Neuronal stem cell (in vitro differentiated cells): ENCODE results near the gene MED27.

Experiments used
- DNase-seq: peaks from one replicate; pipeline ENCODE4 v3.0.0-alpha.2; 2013; ENCODE audit warnings: low spot score
- H2AFZ ChIP-seq: one replicate; pipeline ENCODE4 v1.6.1; 2013; ENCODE audit warnings: mild to moderate bottlenecking, low read length, inconsistent platforms
- H2AK5ac ChIP-seq: 2 replicates; pipeline ENCODE4 v1.6.1; 2013; ENCODE audit warnings: low read depth, mild to moderate bottlenecking, inconsistent platforms, low read length, moderate library complexity, mixed read lengths
- H2BK120ac ChIP-seq: 2 replicates; pipeline ENCODE4 v1.6.1; 2013; ENCODE audit warnings: low read depth, mild to moderate bottlenecking, inconsistent platforms, low read length, moderate library complexity, mixed read lengths
- H2BK12ac ChIP-seq: one replicate; pipeline ENCODE4 v1.6.1; 2013; ENCODE audit warnings: low read length, inconsistent platforms
- H2BK15ac ChIP-seq: 2 replicates; pipeline ENCODE4 v1.6.1; 2013; ENCODE audit warnings: mild to moderate bottlenecking, low read length, inconsistent platforms, mixed read lengths
- H2BK5ac ChIP-seq: one replicate; pipeline ENCODE4 v1.6.1; 2013; ENCODE audit warnings: inconsistent platforms, mild to moderate bottlenecking, low read length, moderate library complexity
- H3K14ac ChIP-seq: one replicate; pipeline ENCODE4 v1.6.1; 2013; ENCODE audit warnings: low read length, inconsistent platforms
- H3K18ac ChIP-seq: 2 replicates; pipeline ENCODE4 v1.6.1; 2013; ENCODE audit warnings: low read length, inconsistent platforms
- H3K23ac ChIP-seq: 2 replicates; pipeline ENCODE4 v1.6.1; 2013; ENCODE audit warnings: low read depth, mild to moderate bottlenecking, mixed read lengths, low read length, inconsistent platforms; ENCODE audit not compliant: poor library complexity
- H3K27ac ChIP-seq: replicated peaks from 3 replicates; pipeline ENCODE4 v1.5.1; 2013; ENCODE audit warnings: low read length, inconsistent platforms
- H3K27me3 ChIP-seq, 3 experiments: 2 replicates each; pipeline ENCODE4 v1.6.1; 2013; ENCODE audit warnings: low read length in 3 of 3, mild to moderate bottlenecking in 2 of 3, inconsistent platforms in 1 of 3, low read depth in 1 of 3, mixed read lengths in 1 of 3, moderate library complexity in 1 of 3; ENCODE audit not compliant: control insufficient read depth in 3 of 3, insufficient read depth in 3 of 3
- H3K36me3 ChIP-seq, 2 donors: replicated peaks in 1 of 2; 2 replicates each; pipeline ENCODE4 v1.6.1; 2013; ENCODE audit warnings: low read length in 2 of 2; ENCODE audit not compliant: control insufficient read depth in 2 of 2, insufficient read depth in 2 of 2
- H3K4ac ChIP-seq: 2 replicates; pipeline ENCODE4 v1.6.1; 2013; ENCODE audit warnings: inconsistent platforms, mild to moderate bottlenecking, low read length, moderate library complexity
- H3K4me1 ChIP-seq, 2 donors: 1 replicate in 1 of 2; 2 replicates in 1 of 2; pipeline ENCODE4 v1.6.1; 2013; ENCODE audit warnings: low read length in 2 of 2, low read depth in 1 of 2; ENCODE audit not compliant: control insufficient read depth in 2 of 2, insufficient read depth in 1 of 2
- H3K4me2 ChIP-seq: one replicate; pipeline ENCODE4 v1.6.1; 2013; ENCODE audit warnings: mild to moderate bottlenecking, low read length, inconsistent platforms; ENCODE audit not compliant: insufficient read depth, poor library complexity, severe bottlenecking
- H3K4me3 ChIP-seq, 2 donors: 2 replicates each; pipeline ENCODE4 v1.5.1; 2013; ENCODE audit warnings: low read length in 2 of 2, mild to moderate bottlenecking in 2 of 2, inconsistent platforms in 1 of 2, moderate library complexity in 1 of 2
- H3K79me1 ChIP-seq: one replicate; pipeline ENCODE4 v1.6.1; 2013; ENCODE audit warnings: low read depth, mild to moderate bottlenecking, inconsistent platforms, low read length, moderate library complexity
- H3K9ac ChIP-seq: one replicate; pipeline ENCODE4 v1.6.1; 2013; ENCODE audit warnings: mild to moderate bottlenecking, low read depth, low read length, inconsistent platforms; ENCODE audit not compliant: poor library complexity
- H3K9me3 ChIP-seq, 2 donors: replicated peaks in 1 of 2; 2 replicates each; pipeline versions ENCODE3 to v1.6.1; 2013; ENCODE audit warnings: low read length in 2 of 2, mild to moderate bottlenecking in 2 of 2, inconsistent platforms in 1 of 2, low read depth in 1 of 2, mixed read lengths in 1 of 2, moderate library complexity in 1 of 2; ENCODE audit not compliant: control insufficient read depth in 2 of 2, insufficient read depth in 1 of 2
- H4K8ac ChIP-seq: one replicate; pipeline ENCODE4 v1.6.1; 2013; ENCODE audit warnings: low read depth, mild to moderate bottlenecking, inconsistent platforms, low read length, moderate library complexity
- H4K91ac ChIP-seq: one replicate; pipeline ENCODE4 v1.6.1; 2013; ENCODE audit warnings: low read length, low read depth, mild to moderate bottlenecking, inconsistent platforms; ENCODE audit not compliant: poor library complexity
- WGBS, 2 donors: extraction: QIAGEN DNeasy Blood & Tissue Kit; methylation state at CpG; one replicate each; pipeline ENCODE4 v1.1.7; 2013; ENCODE audit warnings: missing lambda C conversion rate in 2 of 2, mixed read lengths in 1 of 2; ENCODE audit not compliant: insufficient read length in 2 of 2, insufficient replicate concordance in 1 of 2; ENCODE audit errors: extremely low coverage in 2 of 2; 5-methylcytosine and 5-hydroxymethylcytosine counted together

The MED27 gene

GRCh38 chr9:132117694-132118093, 38.0 kb upstream of the MED27 start:
- H3K79me1 ChIP-seq, result no peaks in the 10 kb centered on the region
- no peak overlapping the region for H4K91ac ChIP-seq
- no peak overlapping the region for H2AFZ ChIP-seq
- H3K18ac ChIP-seq, result no peak overlapping the region
- H3K4me2 ChIP-seq, result no peak overlapping the region
- H3K36me3 ChIP-seq, result no peaks in the 10 kb centered on the region
- H4K8ac ChIP-seq, result no peak overlapping the region
- no peak overlapping the region for H2BK120ac ChIP-seq
- H3K4ac ChIP-seq, result no peak overlapping the region
- no peak overlapping the region for H2BK12ac ChIP-seq
- DNase-seq, result no peak
- H3K27me3 ChIP-seq, result peaks cover 0 to 15% (median 0%) of the 10 kb centered on the region in 3 experiments
- no peak overlapping the region for H2AK5ac ChIP-seq
- H3K23ac ChIP-seq, result no peak overlapping the region
- H2BK15ac ChIP-seq, result no peak overlapping the region
- WGBS, 2 donors, result no CpG with 5 or more reads among the region's 3 CpGs
- H3K9ac ChIP-seq, result no peak overlapping the region
- no peak overlapping the region for H3K4me3 ChIP-seq
- no peak overlapping the region for H3K14ac ChIP-seq
- no peaks in the 10 kb centered on the region for H3K9me3 ChIP-seq
- H3K4me1 ChIP-seq, result no peaks in the 10 kb centered on the region
- no peak overlapping the region for H3K27ac ChIP-seq
- H2BK5ac ChIP-seq, result no peak overlapping the region

- Histone ChIP-seq H2AFZ (no peak overlapping the region), H4K91ac (no peak overlapping the region), H3K9me3 (no peaks in the 10 kb centered on the region), H3K18ac (no peak overlapping the region), H3K27me3 (peaks cover 0 to 7% (median 0%) of the 10 kb centered on the region in 3 experiments), H2BK120ac (no peak overlapping the region), H3K4me3 (no peak overlapping the region), H2BK15ac (no peak overlapping the region), H3K4me2 (no peak overlapping the region), H3K14ac (no peak overlapping the region), H4K8ac (no peak overlapping the region), H3K23ac (no peak overlapping the region), H3K27ac (no peak overlapping the region), H2BK12ac (no peak overlapping the region), H2AK5ac (no peak overlapping the region), H3K4ac (no peak overlapping the region), H3K79me1 (no peaks in the 10 kb centered on the region), H3K36me3 (no peaks in the 10 kb centered on the region), H3K4me1 (no peaks in the 10 kb centered on the region), H2BK5ac (no peak overlapping the region), H3K9ac (no peak overlapping the region)
- no CpG with 5 or more reads among the region's 3 CpGs for WGBS, 2 donors
- DNase-seq, result no peak
Observed at GRCh38 chr9:132116583-132116982, 36.9 kb upstream of the MED27 start.

GRCh38 chr9:132114102-132114707, 34.5 kb upstream of the MED27 start:
- Histone ChIP-seq H3K27me3 (peaks cover 0 to 10% (median 0%) of the 10 kb centered on the region in 3 experiments), H2BK120ac (no peak overlapping the region)

GRCh38 chr9:132109291-132109690, 29.6 kb upstream of the MED27 start:
- H3K9me3 ChIP-seq, result no peaks in the 10 kb centered on the region
- H3K18ac ChIP-seq, result no peak overlapping the region
- no peak overlapping the region for H2BK120ac ChIP-seq
- H2BK15ac ChIP-seq, result no peak overlapping the region
- no peak overlapping the region for H4K8ac ChIP-seq
- H3K4me2 ChIP-seq, result no peak overlapping the region
- H2BK5ac ChIP-seq, result no peak overlapping the region
- no peak for DNase-seq
- no peaks in the 10 kb centered on the region for H3K79me1 ChIP-seq
- H2AFZ ChIP-seq, result no peak overlapping the region
- no peak overlapping the region for H3K14ac ChIP-seq
- H2AK5ac ChIP-seq, result no peak overlapping the region
- WGBS, 2 donors, result no CpG with 5 or more reads among the region's 5 CpGs
- no peak overlapping the region for H3K9ac ChIP-seq
- no peak overlapping the region for H3K4me3 ChIP-seq
- no peak overlapping the region for H4K91ac ChIP-seq
- no peaks in the 10 kb centered on the region for H3K4me1 ChIP-seq
- peaks cover 0 to 10% (median 0%) of the 10 kb centered on the region in 3 experiments for H3K27me3 ChIP-seq
- no peak overlapping the region for H2BK12ac ChIP-seq
- H3K36me3 ChIP-seq, result no peaks in the 10 kb centered on the region
- H3K23ac ChIP-seq, result no peak overlapping the region
- H3K4ac ChIP-seq, result no peak overlapping the region
- H3K27ac ChIP-seq, result no peak overlapping the region

More at GRCh38 chr9:132114102-132114707, 34.5 kb upstream of the MED27 start:
- no peaks in the 10 kb centered on the region for H3K9me3 ChIP-seq
- H3K4me2 ChIP-seq, result no peak overlapping the region
- no peak overlapping the region for H4K8ac ChIP-seq
- H3K27ac ChIP-seq, result no peak overlapping the region
- H2BK15ac ChIP-seq, result no peak overlapping the region
- no peak overlapping the region for H3K4ac ChIP-seq
- H2BK5ac ChIP-seq, result no peak overlapping the region
- H4K91ac ChIP-seq, result no peak overlapping the region
- DNase-seq, result peak; percentile 76
- no peaks in the 10 kb centered on the region for H3K4me1 ChIP-seq
- H3K14ac ChIP-seq, result no peak overlapping the region
- H2BK12ac ChIP-seq, result no peak overlapping the region
- H2AFZ ChIP-seq, result no peak overlapping the region
- no peak overlapping the region for H3K9ac ChIP-seq
- no CpG with 5 or more reads among the region's 18 CpGs for whole genome bisulfite sequencing, 2 donors
- H2AK5ac ChIP-seq, result no peak overlapping the region
- H3K18ac ChIP-seq, result no peak overlapping the region
- no peak overlapping the region for H3K23ac ChIP-seq
- no peaks in the 10 kb centered on the region for H3K79me1 ChIP-seq
- H3K4me3 ChIP-seq, result no peak overlapping the region
- no peaks in the 10 kb centered on the region for H3K36me3 ChIP-seq
